Activated CD4-positive, alpha-beta T cell treated with anti-CD3 and anti-CD28 coated beads for 4 hours (primary cell): ENCODE data around the gene SHC3.

ENCODE experiments used
- DNase-seq, 2 donors: peaks; one replicate each; pipeline ENCODE4 v3.0.0-alpha.2; 2020

Gene SHC3

GRCh38 chr9:88996046-88996920, 182.3 kb downstream of the SHC3 start:
- no peak for DNase-seq

- DNase-seq, result no peak
Observed at GRCh38 chr9:88995627-88996026, 183.0 kb downstream of the SHC3 start.

GRCh38 chr9:88995200-88995577, 183.4 kb downstream of the SHC3 start:
- no peak for DNase-seq

- DNase-seq, result no peak
Observed at GRCh38 chr9:88994469-88995199, 184.0 kb downstream of the SHC3 start.

GRCh38 chr9:88993871-88994460, 184.7 kb downstream of the SHC3 start:
- no peak for DNase-seq

- DNase-seq, result no peak
Observed at GRCh38 chr9:88993327-88993726, 185.3 kb downstream of the SHC3 start.

- DNase-seq, result no peak
Observed at GRCh38 chr9:88992556-88992955, 186.1 kb downstream of the SHC3 start.

GRCh38 chr9:88991066-88992034, 187.3 kb downstream of the SHC3 start, which contains the start of gene S1PR3:
Gene S1PR3, plus strand, starts transcription at chr9:88991468. Its CDS starts 9,733 bp downstream, at chr9:89001201.
- peak; percentile 24 to 35 for DNase-seq

GRCh38 chr9:88990729-88991065, 187.9 kb downstream of the SHC3 start:
- DNase-seq, result no peak

GRCh38 chr9:88990041-88990728, 188.4 kb downstream of the SHC3 start:
- DNase-seq, result no peak

- DNase-seq, result no peak
Observed at GRCh38 chr9:88988796-88989641, 189.6 kb downstream of the SHC3 start.

GRCh38 chr9:88987661-88988060, 191.0 kb downstream of the SHC3 start:
- no peak for DNase-seq

- DNase-seq, result no peak
Observed at GRCh38 chr9:88986776-88987175, 191.8 kb downstream of the SHC3 start.

GRCh38 chr9:88985616-88986015, 193.0 kb downstream of the SHC3 start:
- DNase-seq, result no peak

GRCh38 chr9:88984543-88984883, 194.1 kb downstream of the SHC3 start:
- no peak for DNase-seq

- DNase-seq, result no peak
Observed at GRCh38 chr9:88983865-88984542, 194.6 kb downstream of the SHC3 start.

GRCh38 chr9:88980740-88981203, 197.8 kb downstream of the SHC3 start:
- no peak for DNase-seq

- DNase-seq, result no peak
Observed at GRCh38 chr9:88979791-88980190, 198.8 kb downstream of the SHC3 start.

GRCh38 chr9:88979021-88979420, 199.6 kb downstream of the SHC3 start:
- DNase-seq, result no peak

GRCh38 chr9:88978034-88978433, 200.6 kb downstream of the SHC3 start:
- DNase-seq, result no peak
